NCI-H510A (cell line): ENCODE measurements around the gene DSP.

Experiments used
- DNase-seq: peaks from one replicate; lab custom pipeline; 2025; lab: John Stamatoyannopoulos, UW

Gene DSP

GRCh38 chr6:7591770-7592169 lies 50.3 kb downstream of the DSP start:
- no peak for DNase-seq

GRCh38 chr6:7593229-7593628 lies 51.8 kb downstream of the DSP start:
- DNase-seq = no peak

GRCh38 chr6:7594579-7595125 lies 53.2 kb downstream of the DSP start:
- DNase-seq = no peak

- no peak for DNase-seq
Observed at GRCh38 chr6:7604003-7604402, 62.5 kb downstream of the DSP start.

GRCh38 chr6:7604506-7604905 lies 63.0 kb downstream of the DSP start:
- no peak for DNase-seq

- DNase-seq = peak; percentile 10
Observed at GRCh38 chr6:7615611-7616383, 74.3 kb downstream of the DSP start.

- no peak for DNase-seq
Observed at GRCh38 chr6:7617801-7618764, 76.6 kb downstream of the DSP start.

GRCh38 chr6:7621761-7622160 lies 80.3 kb downstream of the DSP start:
- DNase-seq = no peak

- no peak for DNase-seq
Observed at GRCh38 chr6:7624796-7625710, 83.6 kb downstream of the DSP start.

- no peak for DNase-seq
Observed at GRCh38 chr6:7628479-7628878, 87.0 kb downstream of the DSP start.

- DNase-seq = no peak
Observed at GRCh38 chr6:7628909-7629308, 87.4 kb downstream of the DSP start.

- DNase-seq = no peak
Observed at GRCh38 chr6:7629321-7629720, 87.8 kb downstream of the DSP start.

- no peak for DNase-seq
Observed at GRCh38 chr6:7630792-7631191, 89.3 kb downstream of the DSP start.

- no peak for DNase-seq
Observed at GRCh38 chr6:7631466-7631865, 90.0 kb downstream of the DSP start.

- no peak for DNase-seq
Observed at GRCh38 chr6:7632501-7633290, 91.2 kb downstream of the DSP start.

- DNase-seq = no peak
Observed at GRCh38 chr6:7633361-7633760, 91.9 kb downstream of the DSP start.

GRCh38 chr6:7636151-7636550 lies 94.7 kb downstream of the DSP start:
- DNase-seq = no peak
